GM12891 (cell line): ENCODE measurements around the gene PLK2.

Experiments used
- DNase-seq: peaks from one replicate; pipeline ENCODE4 v3.0.0; 2011; ENCODE audit warnings: low spot score; ENCODE audit not compliant: insufficient read length
- FAIRE-seq: peaks from 2 replicates; lab custom pipeline; 2011; peaks lifted over from hg19 to GRCh38; lab: Jason Lieb, UNC
- PAX5 ChIP-seq: IDR thresholded peaks from 2 replicates; pipeline ENCODE4 v1.6.1; 2011; ENCODE audit warnings: low read length, moderate library complexity, mild to moderate bottlenecking; ENCODE audit not compliant: insufficient read depth, severe bottlenecking
- POLR2A ChIP-seq: IDR thresholded peaks from 2 replicates; pipeline ENCODE4 v1.6.1; 2011; ENCODE audit warnings: low read depth, low read length, control low read depth
- POLR2AphosphoS5 ChIP-seq: IDR thresholded peaks from 2 replicates; pipeline ENCODE4 v1.6.1; 2011; ENCODE audit warnings: low read depth, low read length, control low read depth
- POU2F2 ChIP-seq: IDR thresholded peaks from 2 replicates; pipeline ENCODE4 v1.6.1; 2011; ENCODE audit warnings: low read depth, mild to moderate bottlenecking, control low read depth, low read length, moderate library complexity
- SPI1 ChIP-seq: IDR thresholded peaks from 2 replicates; pipeline ENCODE4 v1.6.1; 2011; ENCODE audit warnings: low read depth, low read length, control low read depth
- TAF1 ChIP-seq: IDR thresholded peaks from 2 replicates; pipeline ENCODE4 v1.6.1; 2011; ENCODE audit warnings: low read depth, low read length, control low read depth

Gene PLK2

GRCh38 chr5:58481828-58482227 is 21.9 kb upstream of the PLK2 start:
- no peak for TF ChIP-seq TAF1
- no peak for TF ChIP-seq SPI1
- no peak for TF ChIP-seq PAX5
- no peak for TF ChIP-seq POLR2A
- TF ChIP-seq POU2F2: no peak
- no peak for TF ChIP-seq POLR2AphosphoS5
- DNase-seq (no peak), FAIRE-seq (no peak)

- FAIRE-seq (peak; percentile 20), DNase-seq (no peak)
- TF ChIP-seq PAX5 (no peak), POLR2A (no peak), POU2F2 (no peak), TAF1 (no peak), POLR2AphosphoS5 (no peak), SPI1 (no peak)
Measured at GRCh38 chr5:58481066-58481676, 21.3 kb upstream of the PLK2 start.

DNA sequence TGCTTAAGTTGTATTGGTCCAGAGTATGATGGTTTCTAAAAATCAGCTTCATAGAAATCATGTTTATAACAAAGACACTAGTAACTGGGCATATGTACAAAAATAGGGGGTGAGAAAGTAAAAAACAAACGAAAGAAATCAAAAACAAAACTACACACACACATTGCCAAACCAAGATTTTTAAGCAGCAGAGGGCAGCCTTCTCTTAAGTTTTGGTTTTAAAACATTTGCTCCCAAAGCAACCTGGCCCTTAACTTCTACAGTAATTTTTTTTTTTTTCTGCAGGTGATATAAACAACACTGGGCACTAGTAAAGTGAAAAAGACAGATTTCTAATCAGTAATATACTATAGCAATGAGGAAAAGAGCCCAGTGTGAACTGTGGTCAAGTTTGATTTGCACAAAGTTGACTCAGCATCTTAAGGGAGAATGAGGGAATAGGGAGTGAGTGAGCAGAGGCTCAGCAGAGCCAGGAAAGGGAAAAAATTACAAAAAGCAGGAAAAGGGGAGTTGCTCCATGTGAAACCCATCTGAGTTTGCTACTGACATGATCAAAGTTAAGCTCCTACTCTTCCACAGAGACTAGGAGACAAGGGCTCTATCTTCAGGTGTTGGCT is 18.0 kb upstream of the PLK2 start:
- no peak for FAIRE-seq
- DNase-seq: no peak
- TF ChIP-seq PAX5 (no peak), POU2F2 (no peak), POLR2A (no peak), POLR2AphosphoS5 (no peak), TAF1 (no peak)

GRCh38 chr5:58475404-58475803 is 15.5 kb upstream of the PLK2 start:
- no peak for FAIRE-seq
- TF ChIP-seq SPI1 (no peak), PAX5 (no peak), TAF1 (no peak), POLR2A (no peak), POU2F2 (no peak), POLR2AphosphoS5 (no peak)
- no peak for DNase-seq

GRCh38 chr5:58469896-58470295 is 10.0 kb upstream of the PLK2 start:
- TF ChIP-seq POLR2A: no peak
- FAIRE-seq (no peak), DNase-seq (no peak)

DNA sequence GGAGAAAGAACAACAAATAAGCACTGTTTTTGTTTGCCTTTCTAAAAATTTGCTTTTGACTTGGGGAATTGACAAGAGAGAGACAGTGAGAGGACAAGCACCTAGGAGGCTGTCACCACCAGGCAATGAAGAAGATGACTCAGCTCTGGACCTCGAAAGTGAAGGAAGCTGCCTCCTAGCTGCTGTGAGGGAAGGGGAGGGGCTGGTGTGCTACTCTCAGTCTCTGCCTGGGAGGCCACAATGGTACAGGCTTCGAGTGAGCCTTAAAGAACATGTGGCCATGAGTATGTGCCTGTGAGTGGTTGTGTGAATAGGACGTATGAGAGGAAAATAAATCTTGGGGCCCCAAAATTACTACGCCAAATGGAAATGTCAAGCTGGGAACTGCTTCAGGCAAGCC is 7.1 kb upstream of the PLK2 start:
- TF ChIP-seq PAX5 (no peak), POU2F2 (no peak), TAF1 (no peak), SPI1 (no peak), POLR2AphosphoS5 (no peak), POLR2A (no peak)
- no peak for DNase-seq
- no peak for FAIRE-seq

GRCh38 chr5:58462623-58463230 is 2.8 kb upstream of the PLK2 start:
- TF ChIP-seq POLR2AphosphoS5 (no peak), SPI1 (no peak), POU2F2 (no peak), PAX5 (no peak), POLR2A (no peak), TAF1 (no peak)
- FAIRE-seq (no peak), DNase-seq (no peak)

- no peak for DNase-seq
- FAIRE-seq: no peak
- TF ChIP-seq SPI1 (0 out of 2 replicates have a peak, but pooled peaks have one; percentile 9), POLR2AphosphoS5 (no peak)
Measured at GRCh38 chr5:58462154-58462553, 2.3 kb upstream of the PLK2 start.

DNA sequence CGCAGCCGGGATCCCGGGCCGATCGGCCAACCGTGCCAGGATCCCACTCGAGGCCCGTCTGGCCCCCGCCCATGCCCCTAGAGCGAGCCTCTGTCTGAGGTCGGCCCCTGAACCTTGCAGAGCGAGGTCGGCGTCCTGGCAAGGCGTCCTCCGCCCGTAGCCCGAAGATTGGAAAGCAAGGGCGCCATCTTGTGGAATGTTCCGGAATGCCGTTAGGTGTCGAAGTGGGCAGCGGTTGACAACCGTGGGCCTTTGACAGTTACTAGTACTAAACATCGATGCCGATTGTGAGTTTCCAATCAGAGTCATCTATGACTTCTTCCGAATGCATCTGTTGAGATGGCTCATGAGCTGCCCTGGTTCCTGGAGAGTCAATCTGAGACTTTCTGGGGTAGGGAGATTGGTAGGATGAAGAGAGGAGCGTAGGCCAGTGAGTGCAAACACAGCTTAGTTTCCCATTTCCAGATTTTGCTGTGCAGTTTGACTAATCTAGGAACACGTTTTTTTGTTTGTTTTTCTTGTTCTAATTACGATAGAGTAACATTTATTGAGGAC is 923 bp upstream of the PLK2 start:
- DNase-seq (peak; percentile 67), FAIRE-seq (peak; percentile 96)
- TF ChIP-seq TAF1: no peak
- no peak for TF ChIP-seq PAX5
- no peak for TF ChIP-seq POU2F2
- TF ChIP-seq SPI1: no peak
- TF ChIP-seq POLR2AphosphoS5: no peak
- TF ChIP-seq POLR2A: no peak
